Nephron (organoid): ENCODE data around the gene EXPH5.
A peak's percentile ranks its signal among the peaks of the same experiment; 100 is the strongest.

Experiments used
- H3K27ac Mint-ChIP-seq, 3 experiments: 2 replicates each; pipeline ENCODE4 v1.8.0; 2020; ENCODE audit warnings: mixed read lengths in 3 of 3, mild to moderate bottlenecking in 2 of 3, moderate library complexity in 1 of 3
- H3K27me3 Mint-ChIP-seq: 2 replicates; pipeline ENCODE4 v1.8.0; 2021; ENCODE audit warnings: low read depth, mild to moderate bottlenecking, moderate library complexity, mixed read lengths
- H3K36me3 Mint-ChIP-seq: 2 replicates; pipeline ENCODE4 v1.8.0; 2020; ENCODE audit warnings: low read depth, mixed read lengths
- H3K4me1 Mint-ChIP-seq: 2 replicates; pipeline ENCODE4 v1.8.0; 2020; ENCODE audit warnings: mixed read lengths
- H3K4me3 Mint-ChIP-seq, 3 experiments: 2 replicates each; pipeline ENCODE4 v1.8.0; 2020; ENCODE audit warnings: mild to moderate bottlenecking in 3 of 3, mixed read lengths in 3 of 3, moderate library complexity in 2 of 3
- H3K9me3 Mint-ChIP-seq: 2 replicates; pipeline ENCODE4 v1.8.0; 2020; ENCODE audit warnings: mixed read lengths
- CTCF ChIP-seq, 3 experiments: fragments of 200-600 bp; sonication (generic); IDR thresholded peaks; one replicate each; pipeline ENCODE4 v1.5.0; 2021; ENCODE audit warnings: antibody characterized with exemption in 3 of 3; ENCODE audit not compliant: unreplicated experiment in 3 of 3

The EXPH5 gene

GRCh38 chr11:108508653-108509593, 84.6 kb downstream of the EXPH5 start:
- Mint-ChIP-seq H3K27me3 (no peaks in the 10 kb centered on the region), H3K36me3 (peaks cover 31% of the 10 kb centered on the region), H3K4me1 (no peaks in the 10 kb centered on the region), H3K9me3 (no peaks in the 10 kb centered on the region), H3K27ac (peak overlapping the region in 1 of 3 experiments; percentile 15), H3K4me3 (no peak overlapping the region)
- TF ChIP-seq CTCF (IDR thresholded peaks at IDR 0.05; ENCODE audit: unreplicated experiment in 3 of 3): no peak

- peak overlapping the region in 2 of 3 experiments; percentile 24 to 34 for H3K4me3 Mint-ChIP-seq
- no peaks in the 10 kb centered on the region for H3K27me3 Mint-ChIP-seq
- no peaks in the 10 kb centered on the region for H3K9me3 Mint-ChIP-seq
Observed at GRCh38 chr11:108501396-108501795, 92.2 kb downstream of the EXPH5 start.

GRCh38 chr11:108500721-108501120, 92.8 kb downstream of the EXPH5 start:
- H3K4me1 Mint-ChIP-seq: peaks cover 18% of the 10 kb centered on the region
- H3K4me3 Mint-ChIP-seq: peak overlapping the region; percentile 70 to 82 (median 78)
- no peaks in the 10 kb centered on the region for H3K36me3 Mint-ChIP-seq
- no peaks in the 10 kb centered on the region for H3K27me3 Mint-ChIP-seq
- H3K27ac Mint-ChIP-seq: peak overlapping the region in 2 of 3 experiments; percentile 84 to 93
- no peaks in the 10 kb centered on the region for H3K9me3 Mint-ChIP-seq
- no peak for TF ChIP-seq CTCF (IDR thresholded peaks at IDR 0.05; ENCODE audit: unreplicated experiment in 3 of 3)

More at GRCh38 chr11:108501396-108501795, 92.2 kb downstream of the EXPH5 start:
- Mint-ChIP-seq H3K36me3 (no peaks in the 10 kb centered on the region), H3K27ac (peak overlapping the region in 2 of 3 experiments; percentile 26 to 72), H3K4me1 (peaks cover 12% of the 10 kb centered on the region)
- TF ChIP-seq CTCF (IDR thresholded peaks at IDR 0.05; ENCODE audit: unreplicated experiment in 3 of 3): no peak

GRCh38 chr11:108500169-108500568, 93.4 kb downstream of the EXPH5 start:
- Mint-ChIP-seq H3K4me3 (peak overlapping the region; percentile 70 to 82 (median 78)), H3K27me3 (no peaks in the 10 kb centered on the region)
- no peak for TF ChIP-seq CTCF (IDR thresholded peaks at IDR 0.05; ENCODE audit: unreplicated experiment in 3 of 3)

GRCh38 chr11:108498816-108499408, 94.7 kb downstream of the EXPH5 start:
- TF ChIP-seq CTCF (IDR thresholded peaks at IDR 0.05; ENCODE audit: unreplicated experiment in 3 of 3): no peak
- H3K4me1 Mint-ChIP-seq: peaks cover 28% of the 10 kb centered on the region
- H3K27ac Mint-ChIP-seq: peak overlapping the region; percentile 84 to 95 (median 93)
- H3K27me3 Mint-ChIP-seq: no peaks in the 10 kb centered on the region
- H3K36me3 Mint-ChIP-seq: no peaks in the 10 kb centered on the region
- H3K9me3 Mint-ChIP-seq: no peaks in the 10 kb centered on the region
- H3K4me3 Mint-ChIP-seq: peak overlapping the region; percentile 91 to 94 (median 92)

More at GRCh38 chr11:108500169-108500568, 93.4 kb downstream of the EXPH5 start:
- Mint-ChIP-seq H3K4me1 (peaks cover 18% of the 10 kb centered on the region), H3K27ac (peak overlapping the region; percentile 66 to 93 (median 84)), H3K36me3 (no peaks in the 10 kb centered on the region), H3K9me3 (no peaks in the 10 kb centered on the region)
